HTERT RPE-1 (cell line): ENCODE results near the gene GPR135.

Experiments
- in situ Hi-C: fragments of 300-500 bp; cut with MboI; formaldehyde crosslinking; loops from 4 replicates; pipeline ENCODE4 v1.14.3; 2020; ENCODE audit warnings: low sequenced_read_pairs

GPR135 gene

GRCh38 chr14:59465316-59466135, at the start of gene GPR135:
Gene GPR135 (minus strand): TSS chr14:59465380. CDS start chr14:59465226, 154 bp downstream.
- in situ Hi-C loops, result no loop called here

- in situ Hi-C loops, result no loop called here
Observed at GRCh38 chr14:59511916-59512575, 46.9 kb upstream of the GPR135 start.

- in situ Hi-C loops, result no loop called here
Observed at GRCh38 chr14:59510966-59511365, 45.8 kb upstream of the GPR135 start.

- in situ Hi-C loops, result no loop called here
Observed at GRCh38 chr14:59510001-59510400, 44.8 kb upstream of the GPR135 start.

GRCh38 chr14:59509101-59509500, 43.9 kb upstream of the GPR135 start:
- in situ Hi-C loops, result no loop called here

GRCh38 chr14:59507752-59508103, 42.5 kb upstream of the GPR135 start:
- in situ Hi-C loops, result no loop called here

- in situ Hi-C loops, result no loop called here
Observed at GRCh38 chr14:59507063-59507751, 42.0 kb upstream of the GPR135 start.

- in situ Hi-C loops, result no loop called here
Observed at GRCh38 chr14:59503256-59503655, 38.1 kb upstream of the GPR135 start.

- in situ Hi-C loops, result no loop called here
Observed at GRCh38 chr14:59500732-59501131, 35.6 kb upstream of the GPR135 start.

- in situ Hi-C loops, result no loop called here
Observed at GRCh38 chr14:59492384-59492783, 27.2 kb upstream of the GPR135 start.

GRCh38 chr14:59490756-59491155, 25.6 kb upstream of the GPR135 start:
- in situ Hi-C loops, result no loop called here

- in situ Hi-C loops, result no loop called here
Observed at GRCh38 chr14:59484639-59485175, 19.5 kb upstream of the GPR135 start.

GRCh38 chr14:59483819-59484638, 18.8 kb upstream of the GPR135 start, which contains the start of the genes JKAMP and L3HYPDH:
Gene JKAMP (plus strand): TSS chr14:59484517. CDS start chr14:59484590, 73 bp downstream.
Gene L3HYPDH (minus strand): TSS chr14:59484408. CDS start chr14:59484316, 92 bp downstream.
- in situ Hi-C loops, result no loop called here

- in situ Hi-C loops, result no loop called here
Observed at GRCh38 chr14:59483363-59483762, 18.2 kb upstream of the GPR135 start.

- in situ Hi-C loops, result no loop called here
Observed at GRCh38 chr14:59482541-59483331, 17.6 kb upstream of the GPR135 start.

- in situ Hi-C loops, result no loop called here
Observed at GRCh38 chr14:59481871-59482540, 16.8 kb upstream of the GPR135 start.

GRCh38 chr14:59481407-59481806, 16.2 kb upstream of the GPR135 start:
- in situ Hi-C loops, result no loop called here

GRCh38 chr14:59480166-59480565, 15.0 kb upstream of the GPR135 start:
- in situ Hi-C loops, result no loop called here

- in situ Hi-C loops, result no loop called here
Observed at GRCh38 chr14:59478540-59478939, 13.4 kb upstream of the GPR135 start.
